ENCODE results near the gene SNU13.
"Not testable (repeated sequence)": the region's sequence is repeated elsewhere in the genome, so short reads cannot be mapped to it uniquely, and the experiment has no call there.

Gene SNU13

DNA sequence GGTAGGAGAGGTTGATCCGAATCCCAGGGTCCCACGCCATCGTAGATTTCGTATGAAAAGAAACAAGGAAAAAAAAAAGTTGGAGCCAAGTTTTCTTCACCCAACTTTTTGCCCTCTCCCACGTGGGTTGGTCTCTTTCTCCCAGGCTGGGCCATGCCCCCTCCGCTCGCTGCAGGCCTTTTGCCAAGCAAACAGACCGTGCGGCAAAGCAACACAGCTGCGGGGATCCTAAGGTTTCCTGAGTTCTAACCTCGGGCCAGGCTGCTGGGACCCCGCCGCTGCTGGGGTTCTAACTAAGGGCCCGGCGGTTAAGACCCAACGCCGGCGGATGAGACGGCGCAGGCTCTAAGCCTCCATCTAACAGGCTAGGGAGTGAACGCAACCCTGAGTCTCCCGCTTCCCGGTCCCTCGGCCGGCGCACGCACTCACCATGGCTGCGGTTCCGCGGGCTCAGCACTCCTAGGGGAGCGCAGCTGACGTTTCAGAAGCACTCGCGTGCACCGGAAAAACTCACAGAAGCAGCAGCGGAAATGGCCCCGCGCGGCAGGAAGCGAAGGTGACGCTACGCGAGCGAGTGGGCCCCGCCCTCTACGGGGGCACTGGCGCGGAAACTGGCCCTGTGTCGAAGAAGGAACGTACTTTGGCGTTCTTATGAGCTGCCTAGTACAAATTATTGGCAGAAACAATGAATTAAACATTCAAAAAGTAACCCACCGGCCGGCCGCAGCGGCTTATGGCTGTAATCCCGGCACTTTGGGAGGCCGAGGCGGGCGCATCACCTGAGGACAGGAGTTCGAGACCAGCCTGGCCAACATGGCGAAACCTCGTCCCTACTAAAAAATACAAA lies at the start of gene SNU13:
TSS of gene SNU13 (minus strand) at position 503 of the 847 bp plus-strand sequence. CDS start at position 432, 71 bp downstream.
- DNase-seq (ENCODE audit: low spot score), result peak; percentile 77
- FAIRE-seq, result peak; percentile 73

- DNase-seq (ENCODE audit: low spot score); FAIRE-seq: not testable (repeated sequence)
These were observed 44.6 kb upstream of the SNU13 start for GRCh38 chr22:41733241-41733640.

GRCh38 chr22:41732096-41732772 lies 43.6 kb upstream of the SNU13 start:
- FAIRE-seq, result no peak
- no peak for DNase-seq (ENCODE audit: low spot score)

- DNase-seq (ENCODE audit: low spot score), result no peak
- FAIRE-seq, result no peak
These were observed 42.9 kb upstream of the SNU13 start for GRCh38 chr22:41731609-41732008.

DNA sequence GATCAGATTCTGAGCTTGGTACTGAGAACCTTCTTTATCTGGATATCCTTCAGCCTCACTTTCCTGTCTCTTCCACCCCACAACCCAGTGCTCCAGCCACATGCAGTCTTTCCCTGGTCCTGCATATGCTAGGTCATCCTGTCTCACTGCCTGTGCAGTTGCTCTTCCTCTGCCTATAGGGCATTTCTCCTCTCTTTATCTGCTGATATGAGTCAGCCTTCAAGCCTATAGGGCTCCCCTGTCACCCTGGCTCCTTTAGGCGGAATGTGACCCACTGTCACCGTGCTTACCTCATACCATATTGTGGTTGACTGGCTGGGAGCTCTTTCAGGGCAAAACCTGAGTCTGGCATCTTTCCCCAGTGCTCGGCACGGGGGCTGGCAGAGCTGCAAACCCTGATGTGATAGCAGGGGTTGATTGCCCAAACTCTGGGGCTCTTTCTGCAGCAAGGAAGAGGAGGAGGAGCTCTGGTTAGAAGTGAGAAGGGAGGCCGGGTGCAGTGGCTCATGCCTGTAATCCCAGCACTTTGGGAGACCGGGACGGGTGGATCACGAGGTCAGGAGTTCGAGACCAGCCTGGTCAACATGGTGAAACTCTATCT lies 36.9 kb upstream of the SNU13 start:
- FAIRE-seq, result no peak
- DNase-seq (ENCODE audit: low spot score), result peak; percentile 62

GRCh38 chr22:41722496-41722895 lies 33.8 kb upstream of the SNU13 start:
- no peak for DNase-seq (ENCODE audit: low spot score)
- FAIRE-seq, result no peak

GRCh38 chr22:41713004-41713403 lies 24.3 kb upstream of the SNU13 start:
- DNase-seq (ENCODE audit: low spot score) (peak; percentile 17), FAIRE-seq (no peak)

DNA sequence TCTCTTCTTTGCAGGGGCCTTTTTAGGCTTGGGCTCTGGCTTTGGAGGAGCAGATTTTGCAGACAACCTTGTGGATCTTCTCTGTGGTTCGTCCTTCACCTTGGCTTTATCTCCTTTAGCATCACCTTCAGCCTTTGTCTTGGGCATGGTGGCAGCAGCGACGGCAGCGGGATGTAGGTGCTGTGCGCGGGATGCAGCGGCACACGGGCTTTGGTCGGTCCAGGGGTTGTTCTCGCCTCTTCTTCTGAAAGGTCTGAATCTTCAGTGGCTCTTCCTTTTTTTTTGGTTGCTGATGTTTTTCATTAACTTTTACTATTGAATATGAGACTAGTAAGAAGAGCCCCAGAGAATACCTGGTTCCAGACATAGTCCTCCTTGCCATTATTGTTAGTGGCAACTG lies 20.7 kb upstream of the SNU13 start:
- FAIRE-seq (no peak), DNase-seq (ENCODE audit: low spot score) (no peak)

DNA sequence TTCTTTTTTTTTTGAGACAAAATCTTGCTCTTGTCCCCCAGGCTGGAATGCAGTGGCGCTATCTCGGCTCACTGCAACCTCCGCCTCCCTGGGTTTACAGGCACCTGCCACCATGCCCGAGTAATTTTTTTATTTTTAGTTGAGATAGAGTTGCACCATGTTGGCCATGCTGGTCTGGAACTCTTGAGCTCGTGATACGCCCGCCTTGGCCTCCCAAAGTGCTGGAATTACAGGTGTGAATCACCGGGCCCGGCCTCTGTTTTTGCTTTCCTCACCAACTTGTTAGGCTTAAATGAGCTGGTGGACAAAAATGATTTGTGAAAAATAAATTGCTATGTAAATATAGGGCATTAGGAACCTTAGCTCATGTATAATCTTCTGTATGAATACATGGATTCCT lies 14.1 kb upstream of the SNU13 start:
- DNase-seq (ENCODE audit: low spot score) (no peak), FAIRE-seq (no peak)

DNA sequence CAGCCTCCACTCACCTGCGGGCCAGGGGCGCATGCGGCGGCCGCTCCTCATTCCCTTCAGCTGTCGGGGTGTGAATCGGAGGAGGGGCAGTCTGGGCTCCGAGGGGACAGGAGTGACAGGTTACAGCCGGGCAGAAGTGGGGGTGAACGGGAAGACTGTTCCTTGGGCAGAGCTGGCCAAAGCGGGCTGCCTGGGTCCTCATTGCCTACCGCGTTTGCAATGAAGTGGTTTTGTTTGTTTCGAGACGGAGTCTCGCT lies 11.4 kb upstream of the SNU13 start:
- DNase-seq (ENCODE audit: low spot score) (no peak), FAIRE-seq (no peak)

- no peak for FAIRE-seq
These were observed 10.8 kb upstream of the SNU13 start, which contains the start of gene MEI1 for GRCh38 chr22:41699264-41700107. TSS of gene MEI1 (plus strand) at chr22:41699503. CDS start at chr22:41699539, 36 bp downstream.

GRCh38 chr22:41697126-41697775 lies 8.6 kb upstream of the SNU13 start:
- FAIRE-seq (no peak), DNase-seq (ENCODE audit: low spot score) (peak; percentile 61)

More at GRCh38 chr22:41699264-41700107, 10.8 kb upstream of the SNU13 start, which contains the start of gene MEI1:
- no peak for DNase-seq (ENCODE audit: low spot score)

- no peak for FAIRE-seq
- no peak for DNase-seq (ENCODE audit: low spot score)
These were observed 8.0 kb upstream of the SNU13 start for GRCh38 chr22:41696703-41697102.

DNA sequence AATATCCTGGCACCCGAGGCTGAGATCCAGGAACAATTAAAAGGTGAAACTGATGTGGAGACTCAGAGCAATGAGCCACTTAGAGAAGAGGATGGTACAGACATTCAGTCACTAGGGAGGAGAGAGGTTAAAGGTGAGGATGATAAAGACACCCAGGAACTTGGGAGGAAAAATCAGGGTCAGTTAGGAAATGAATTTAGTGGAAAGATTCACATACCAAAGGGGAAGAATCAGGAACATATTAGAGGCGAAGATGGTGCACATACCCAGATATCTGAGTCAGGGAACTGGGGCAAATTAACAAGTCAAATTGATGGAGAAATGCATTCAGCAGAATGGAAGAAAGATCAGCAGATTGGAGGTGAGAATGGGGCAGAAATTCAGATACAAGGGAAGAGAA lies 6.5 kb upstream of the SNU13 start:
- no peak for DNase-seq (ENCODE audit: low spot score)
- no peak for FAIRE-seq

- FAIRE-seq (no peak), DNase-seq (ENCODE audit: low spot score) (no peak)
These were observed 1.8 kb upstream of the SNU13 start for GRCh38 chr22:41690476-41690875.

- FAIRE-seq, result no peak
- no peak for DNase-seq (ENCODE audit: low spot score)
These were observed 734 bp downstream of the SNU13 start for GRCh38 chr22:41687901-41688364.

GRCh38 chr22:41686890-41687289 lies 1.8 kb downstream of the SNU13 start:
- not testable (repeated sequence) for FAIRE-seq; DNase-seq (ENCODE audit: low spot score)

DNA sequence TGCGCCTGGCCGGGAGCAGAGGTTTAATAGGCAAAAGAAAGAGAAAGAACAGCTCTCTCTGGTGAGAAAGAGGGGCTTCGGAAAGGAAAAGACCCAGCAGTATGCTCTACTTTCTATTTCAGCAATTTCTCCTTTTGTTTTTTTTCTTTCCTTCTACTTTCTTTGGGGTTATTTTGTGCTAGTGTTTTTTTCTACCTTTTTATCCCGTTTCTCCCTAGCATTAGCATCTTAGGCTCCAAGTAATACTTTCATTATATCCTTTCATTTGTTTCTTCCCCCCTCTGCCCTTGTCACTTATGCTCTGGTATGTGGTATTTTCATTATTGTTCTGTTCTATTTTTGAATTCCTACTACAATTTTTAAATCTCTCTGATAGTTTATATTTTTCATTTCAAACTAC lies 4.5 kb downstream of the SNU13 start:
- FAIRE-seq, result no peak

GRCh38 chr22:41683616-41684015 lies 5.1 kb downstream of the SNU13 start:
- FAIRE-seq, result no peak
- no peak for DNase-seq (ENCODE audit: low spot score)

More for the DNA sequence above, 4.5 kb downstream of the SNU13 start:
- DNase-seq (ENCODE audit: low spot score), result no peak

DNA sequence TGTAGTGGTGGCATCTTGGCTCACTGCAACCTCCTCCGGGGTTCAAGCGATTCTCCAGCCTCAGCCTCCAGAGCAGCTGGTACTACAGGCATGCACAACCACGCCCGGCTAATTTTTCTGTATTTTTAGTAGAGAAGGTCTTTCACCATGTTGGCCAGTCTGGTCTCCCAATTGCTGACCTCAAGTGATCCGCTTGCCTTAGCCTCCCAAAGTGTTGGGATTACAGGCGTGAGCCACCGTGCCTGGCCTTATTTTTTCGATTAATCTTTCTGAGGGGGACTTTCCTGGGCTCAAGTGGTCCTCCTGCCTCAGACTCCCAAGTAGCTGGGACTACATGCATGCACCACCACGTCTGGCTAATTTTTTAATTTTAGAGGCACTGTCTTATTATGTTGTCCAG lies 5.6 kb downstream of the SNU13 start:
- DNase-seq (ENCODE audit: low spot score) (no peak), FAIRE-seq (no peak)
